Measurements from ENCODE around the gene PTPRD. TPM values are rescaled to one million over a fixed set of nuclear protein-coding genes. Genes with fewer than 3 reads are reported as not detected.

Gene PTPRD
- total and polyA plus RNA-seq, 2 donors (not counting 1 experiment from before 2014, with no cell fraction given), result not detected

- ATAC-seq (ENCODE audit: low read depth) (no peak), DNase-seq (no peak)
- Histone ChIP-seq H4K20me1 (ENCODE audit: control insufficient read depth, insufficient read depth, low read length, poor library complexity, severe bottlenecking) (no peaks in the 10 kb centered on the region), H3K27ac (ENCODE audit: low read length in 2 of 2) (no peak overlapping the region), H3K9me3 (ENCODE audit: control extremely low read depth in 1 of 3, control insufficient read depth in 2 of 3, insufficient read depth in 1 of 3, low read length in 2 of 3) (no peaks in the 10 kb centered on the region), H3K4me3 (ENCODE audit: control extremely low read depth in 1 of 5, extremely low read depth in 1 of 5, insufficient read depth in 1 of 5, low read depth in 2 of 5, low read length in 4 of 5) (no peak overlapping the region), H3K79me2 (ENCODE audit: control insufficient read depth, insufficient read depth, low read length) (no peaks in the 10 kb centered on the region), H2AFZ (ENCODE audit: insufficient read depth, low read depth, low read length, poor library complexity, severe bottlenecking) (no peak overlapping the region), H3K36me3 (replicated peaks in 1 of 2; ENCODE audit: control extremely low read depth in 1 of 2, control insufficient read depth in 1 of 2, extremely low read depth in 1 of 2, insufficient read depth in 2 of 2, low read length in 1 of 2) (no peaks in the 10 kb centered on the region), H3K4me2 (replicated peaks; ENCODE audit: low read depth, low read length, poor library complexity, severe bottlenecking) (no peak overlapping the region), H3K27me3 (replicated peaks in 1 of 4; ENCODE audit: control extremely low read depth in 1 of 4, control insufficient read depth in 3 of 4, insufficient read depth in 4 of 4, low read length in 3 of 4) (no peaks in the 10 kb centered on the region), H3K4me1 (ENCODE audit: control insufficient read depth in 2 of 2, insufficient read depth in 2 of 2, low read length in 2 of 2) (peaks cover 8 to 14% of the 10 kb centered on the region in 2 donors), H3K9ac (ENCODE audit: low read length) (no peak overlapping the region)
- ChIA-PET CTCF (no interaction called here), POLR2A (no interaction called here)
- TF ChIP-seq, protein P1, sequence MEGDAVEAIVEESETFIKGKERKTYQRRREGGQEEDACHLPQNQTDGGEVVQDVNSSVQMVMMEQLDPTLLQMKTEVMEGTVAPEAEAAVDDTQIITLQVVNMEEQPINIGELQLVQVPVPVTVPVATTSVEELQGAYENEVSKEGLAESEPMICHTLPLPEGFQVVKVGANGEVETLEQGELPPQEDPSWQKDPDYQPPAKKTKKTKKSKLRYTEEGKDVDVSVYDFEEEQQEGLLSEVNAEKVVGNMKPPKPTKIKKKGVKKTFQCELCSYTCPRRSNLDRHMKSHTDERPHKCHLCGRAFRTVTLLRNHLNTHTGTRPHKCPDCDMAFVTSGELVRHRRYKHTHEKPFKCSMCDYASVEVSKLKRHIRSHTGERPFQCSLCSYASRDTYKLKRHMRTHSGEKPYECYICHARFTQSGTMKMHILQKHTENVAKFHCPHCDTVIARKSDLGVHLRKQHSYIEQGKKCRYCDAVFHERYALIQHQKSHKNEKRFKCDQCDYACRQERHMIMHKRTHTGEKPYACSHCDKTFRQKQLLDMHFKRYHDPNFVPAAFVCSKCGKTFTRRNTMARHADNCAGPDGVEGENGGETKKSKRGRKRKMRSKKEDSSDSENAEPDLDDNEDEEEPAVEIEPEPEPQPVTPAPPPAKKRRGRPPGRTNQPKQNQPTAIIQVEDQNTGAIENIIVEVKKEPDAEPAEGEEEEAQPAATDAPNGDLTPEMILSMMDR (IDR thresholded peaks at IDR 0.05), result no peak
- TF ChIP-seq EZH2 (IDR thresholded peaks at IDR 0.05; ENCODE audit: borderline replicate concordance, insufficient read depth, low read depth, low read length, poor library complexity, severe bottlenecking), result no peak
- Mint-ChIP-seq H3K4me3 (no peak overlapping the region), H3K4me1 (peaks cover 13% of the 10 kb centered on the region), H3K9me3 (ENCODE audit: insufficient read depth) (no peaks in the 10 kb centered on the region), H3K27ac (no peak overlapping the region), H3K27me3 (no peaks in the 10 kb centered on the region)
- 100% methylated on average over 1 of the region's 2 CpGs for WGBS (ENCODE audit: insufficient coverage)
- intact Hi-C loops (cut with micrococcal nuclease), result no loop called here
Measured at GRCh38 chr9:8265281-8265680, 2347.5 kb downstream of the PTPRD start.

Small RNA genes lying within 50 kb of the gene (small RNA-seq; reads per million reads assigned to genes)
- not detected for gene AL135790.2 (ENCODE audit: insufficient read length, low read depth, low replicate concordance)
- not detected for gene RNU7-185P (ENCODE audit: insufficient read length, low read depth, low replicate concordance)

Data from B cell (primary cell).